Uterus (tissue), 4 donors: ENCODE measurements around the gene ITPR2. TPM values are rescaled to one million over a fixed set of nuclear protein-coding genes. Genes with fewer than 3 reads are reported as not detected.
"Not testable (repeated sequence)": the region's sequence is repeated elsewhere in the genome, so short reads cannot be mapped to it uniquely, and the experiment has no call there.

Experiments
- DNase-seq, 2 donors: peaks; one replicate each; pipeline ENCODE4 v3.0.0-alpha.2; 2019 to 2020
- H3K27ac ChIP-seq, 2 donors: fragments of 200-600 bp; sonication (generic); 1 replicate in 1 of 2; 2 replicates in 1 of 2; pipeline ENCODE4 v1.5.1; 2016 to 2018
- H3K27me3 ChIP-seq, 2 donors: fragments of 200-600 bp; sonication (generic); one replicate each; pipeline ENCODE4 v1.5.1; 2018 to 2019; ENCODE audit warnings: control low read depth in 1 of 2
- H3K36me3 ChIP-seq, 2 donors: fragments of 200-600 bp; sonication (generic); one replicate each; pipeline ENCODE4 v1.5.1; 2019; ENCODE audit warnings: control low read depth in 1 of 2
- H3K4me1 ChIP-seq, 2 donors: fragments of 200-600 bp; sonication (generic); one replicate each; pipeline ENCODE4 v1.5.1; 2018 to 2019; ENCODE audit warnings: control low read depth in 1 of 2
- H3K4me3 ChIP-seq, 2 donors: fragments of 200-600 bp; sonication (generic); 1 replicate in 1 of 2; 2 replicates in 1 of 2; pipeline ENCODE4 v1.5.1; 2018 to 2019; ENCODE audit warnings: mild to moderate bottlenecking in 1 of 2
- H3K9me3 ChIP-seq, 2 donors: fragments of 200-600 bp; sonication (generic); one replicate each; pipeline ENCODE4 v1.5.1; 2019; ENCODE audit warnings: control low read depth in 1 of 2
- POLR2A ChIP-seq, 2 donors: fragments of 450-650 bp; IDR thresholded peaks; one replicate each; pipeline ENCODE4 v1.6.1; 2016; ENCODE audit warnings: antibody characterized with exemption in 2 of 2, mild to moderate bottlenecking in 1 of 2, moderate library complexity in 1 of 2
- intact Hi-C: fragments of 100-400 bp; cut with DNase I; formaldehyde crosslinking; loops from one replicate; pipeline ENCODE4 v1.15.1; 2023; ENCODE audit warnings: low total_unique reads
- total RNA-seq, 4 donors: library from RNA; depleted of rRNA in 3 of 4; stranded (reverse); fragments of >200 nt in 3 of 4; gene quantifications; one replicate each; pipeline versions ENCODE4 v1.1.0 to v1.2.4, GENCODE V29; 2014 to 2023
- TF ChIP-seq, protein P1 (sequence below), 4 experiments: fragments of 200-600 bp in 2 of 4; fragments of 450-650 bp in 2 of 4; sonication (generic) in 2 of 4; IDR thresholded peaks; one replicate each; pipeline ENCODE4 v1.5.1; 2016 to 2019; ENCODE audit warnings: antibody characterized with exemption in 4 of 4, mild to moderate bottlenecking in 2 of 4, moderate library complexity in 1 of 4
- donor health status: DM: yes; HTN: yes; CAD: no.

Gene ITPR2
- total RNA-seq, 4 donors from 2014 or later, result 53.5 to 271 (median 60.4) TPM

GRCh38 chr12:26843311-26843710 lies 10.3 kb upstream of the ITPR2 start:
- H3K27me3 ChIP-seq, result no peaks in the 10 kb centered on the region
- H3K4me3 ChIP-seq, result no peak overlapping the region
- TF ChIP-seq POLR2A (IDR thresholded peaks at IDR 0.05), result no peak
- TF ChIP-seq, protein P1, sequence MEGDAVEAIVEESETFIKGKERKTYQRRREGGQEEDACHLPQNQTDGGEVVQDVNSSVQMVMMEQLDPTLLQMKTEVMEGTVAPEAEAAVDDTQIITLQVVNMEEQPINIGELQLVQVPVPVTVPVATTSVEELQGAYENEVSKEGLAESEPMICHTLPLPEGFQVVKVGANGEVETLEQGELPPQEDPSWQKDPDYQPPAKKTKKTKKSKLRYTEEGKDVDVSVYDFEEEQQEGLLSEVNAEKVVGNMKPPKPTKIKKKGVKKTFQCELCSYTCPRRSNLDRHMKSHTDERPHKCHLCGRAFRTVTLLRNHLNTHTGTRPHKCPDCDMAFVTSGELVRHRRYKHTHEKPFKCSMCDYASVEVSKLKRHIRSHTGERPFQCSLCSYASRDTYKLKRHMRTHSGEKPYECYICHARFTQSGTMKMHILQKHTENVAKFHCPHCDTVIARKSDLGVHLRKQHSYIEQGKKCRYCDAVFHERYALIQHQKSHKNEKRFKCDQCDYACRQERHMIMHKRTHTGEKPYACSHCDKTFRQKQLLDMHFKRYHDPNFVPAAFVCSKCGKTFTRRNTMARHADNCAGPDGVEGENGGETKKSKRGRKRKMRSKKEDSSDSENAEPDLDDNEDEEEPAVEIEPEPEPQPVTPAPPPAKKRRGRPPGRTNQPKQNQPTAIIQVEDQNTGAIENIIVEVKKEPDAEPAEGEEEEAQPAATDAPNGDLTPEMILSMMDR (IDR thresholded peaks at IDR 0.05), result no peak
- H3K9me3 ChIP-seq, result no peaks in the 10 kb centered on the region
- intact Hi-C loops, result no loop called here
- DNase-seq, result no peak
- no peak overlapping the region for H3K27ac ChIP-seq
- H3K4me1 ChIP-seq, result no peaks in the 10 kb centered on the region
- no peaks in the 10 kb centered on the region for H3K36me3 ChIP-seq

GRCh38 chr12:26841085-26841484 lies 8.1 kb upstream of the ITPR2 start:
- Histone ChIP-seq H3K27ac (no peak overlapping the region), H3K4me1 (no peaks in the 10 kb centered on the region), H3K27me3 (no peaks in the 10 kb centered on the region), H3K36me3 (no peaks in the 10 kb centered on the region), H3K4me3 (no peak overlapping the region), H3K9me3 (no peaks in the 10 kb centered on the region)
- DNase-seq, result no peak
- intact Hi-C loops, result no loop called here
- TF ChIP-seq POLR2A (IDR thresholded peaks at IDR 0.05), result no peak
- TF ChIP-seq, protein P1 (IDR thresholded peaks at IDR 0.05), result no peak

GRCh38 chr12:26839512-26839911 lies 6.5 kb upstream of the ITPR2 start:
- no peak for DNase-seq
- intact Hi-C loops, result no loop called here
- H3K4me3 ChIP-seq, result no peak overlapping the region

DNA sequence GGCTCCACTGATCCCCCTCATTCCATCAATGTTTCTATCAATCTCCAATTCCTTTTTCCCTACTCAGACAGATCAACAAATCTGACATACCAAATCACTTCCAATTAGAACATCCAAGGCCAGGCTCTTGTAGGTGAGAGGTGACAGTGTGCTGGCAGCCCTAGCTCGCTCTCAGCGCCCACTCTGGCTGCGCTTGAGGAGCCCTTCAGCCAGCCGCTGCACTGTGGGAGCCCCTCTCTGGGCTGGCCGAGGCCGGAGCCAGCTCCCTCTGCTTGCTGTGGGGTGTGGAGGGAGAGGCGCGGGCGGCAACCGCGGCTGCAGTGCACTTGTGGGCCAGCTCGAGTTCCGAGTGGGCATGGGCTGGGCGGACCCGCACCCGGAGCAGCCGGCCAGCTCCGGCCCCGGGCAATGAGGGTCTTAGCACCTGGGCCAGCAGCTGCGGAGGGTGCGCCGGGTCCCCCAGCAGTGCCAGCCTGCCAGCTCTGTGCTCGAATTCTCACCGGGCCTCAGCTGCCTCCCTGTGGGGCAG lies 6.0 kb upstream of the ITPR2 start:
- intact Hi-C loops, result no loop called here
- no peak for TF ChIP-seq POLR2A (IDR thresholded peaks at IDR 0.05)
- TF ChIP-seq, protein P1 (IDR thresholded peaks at IDR 0.05), result no peak
- H3K4me3 ChIP-seq, result no peak overlapping the region

More at GRCh38 chr12:26839512-26839911, 6.5 kb upstream of the ITPR2 start:
- Histone ChIP-seq H3K9me3 (no peaks in the 10 kb centered on the region), H3K27ac (no peak overlapping the region), H3K4me1 (no peaks in the 10 kb centered on the region), H3K27me3 (no peaks in the 10 kb centered on the region), H3K36me3 (no peaks in the 10 kb centered on the region)
- no peak for TF ChIP-seq POLR2A (IDR thresholded peaks at IDR 0.05)
- TF ChIP-seq, protein P1 (IDR thresholded peaks at IDR 0.05), result no peak

GRCh38 chr12:26836201-26836600 lies 3.2 kb upstream of the ITPR2 start:
- no peak overlapping the region for H3K4me3 ChIP-seq
- no peaks in the 10 kb centered on the region for H3K4me1 ChIP-seq
- DNase-seq, result no peak
- intact Hi-C loops, result no loop called here
- H3K27ac ChIP-seq, result no peak overlapping the region
- no peaks in the 10 kb centered on the region for H3K36me3 ChIP-seq
- H3K9me3 ChIP-seq, result no peaks in the 10 kb centered on the region
- H3K27me3 ChIP-seq, result no peaks in the 10 kb centered on the region
- TF ChIP-seq, protein P1 (IDR thresholded peaks at IDR 0.05), result no peak
- no peak for TF ChIP-seq POLR2A (IDR thresholded peaks at IDR 0.05)

More for the DNA sequence above, 6.0 kb upstream of the ITPR2 start:
- no peaks in the 10 kb centered on the region for H3K27me3 ChIP-seq
- H3K9me3 ChIP-seq, result no peaks in the 10 kb centered on the region
- no peak overlapping the region for H3K27ac ChIP-seq
- H3K4me1 ChIP-seq, result no peaks in the 10 kb centered on the region
- DNase-seq, result no peak
- no peaks in the 10 kb centered on the region for H3K36me3 ChIP-seq

GRCh38 chr12:26834503-26835060 lies 1.6 kb upstream of the ITPR2 start:
- H3K27me3 ChIP-seq, H3K9me3 ChIP-seq, H3K36me3 ChIP-seq, H3K27ac ChIP-seq, H3K4me1 ChIP-seq, DNase-seq, H3K4me3 ChIP-seq, intact Hi-C loops: not testable (repeated sequence)
